Inflammatory macrophage treated with lipopolysaccharide for 4 hours (primary cell): ENCODE data around the gene SLC10A3.

Experiments used
- DNase-seq: peaks from one replicate; pipeline ENCODE4 v3.0.0-alpha.2; 2020

Gene SLC10A3

DNA sequence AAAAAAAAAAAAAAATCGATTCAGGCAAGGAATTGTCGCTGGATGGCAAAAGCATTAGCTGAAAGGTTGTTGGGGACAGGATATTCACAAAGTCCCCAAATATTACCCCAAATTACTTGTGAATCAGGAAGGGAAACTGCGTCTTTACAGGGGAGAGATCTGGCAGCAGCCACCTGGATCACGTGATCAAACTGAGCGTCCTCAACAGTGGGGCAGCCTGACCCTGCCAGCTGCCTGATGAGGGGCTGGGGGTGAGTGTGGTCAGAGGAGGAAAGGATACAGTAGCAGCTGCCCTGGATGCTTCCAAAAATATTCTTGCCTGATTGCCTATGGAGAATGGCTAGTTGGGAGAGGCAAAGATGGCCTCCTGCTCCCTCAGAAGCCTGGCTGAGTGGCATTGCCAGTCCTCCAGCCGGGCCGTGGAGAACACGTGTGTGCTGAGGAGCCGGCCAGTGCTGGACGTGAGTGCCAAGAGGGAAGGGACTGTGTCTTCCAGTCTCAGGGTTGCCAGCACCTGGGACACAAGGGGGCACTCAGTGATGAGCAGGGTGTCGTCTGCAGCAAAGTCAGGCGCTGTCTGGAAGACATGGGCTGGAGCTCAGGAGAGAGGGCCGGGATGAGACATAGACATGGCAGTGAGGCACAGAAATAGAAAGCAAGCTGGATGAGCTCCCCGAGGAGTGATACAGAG, 8.4 kb downstream of the SLC10A3 start:
- no peak for DNase-seq

DNA sequence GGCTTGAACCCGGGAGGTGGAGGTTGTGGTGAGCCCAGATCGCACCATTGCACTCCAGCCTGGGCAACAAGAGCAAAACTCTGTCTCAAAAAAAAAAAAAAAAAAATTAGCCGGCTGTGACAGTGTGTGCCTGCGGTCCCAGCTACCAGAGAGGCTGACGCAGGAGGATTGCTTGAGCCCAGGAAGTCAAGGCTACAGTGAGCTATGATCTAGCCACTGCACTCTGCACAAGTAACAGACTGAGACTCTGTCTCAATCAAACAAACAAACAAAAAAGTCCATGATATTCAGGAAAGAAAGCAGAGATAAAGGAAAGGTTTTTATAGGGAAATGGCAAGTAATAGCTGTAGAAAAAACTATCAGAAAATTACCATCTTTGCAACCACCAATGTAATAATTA, 9.2 kb downstream of the SLC10A3 start:
- no peak for DNase-seq

DNA sequence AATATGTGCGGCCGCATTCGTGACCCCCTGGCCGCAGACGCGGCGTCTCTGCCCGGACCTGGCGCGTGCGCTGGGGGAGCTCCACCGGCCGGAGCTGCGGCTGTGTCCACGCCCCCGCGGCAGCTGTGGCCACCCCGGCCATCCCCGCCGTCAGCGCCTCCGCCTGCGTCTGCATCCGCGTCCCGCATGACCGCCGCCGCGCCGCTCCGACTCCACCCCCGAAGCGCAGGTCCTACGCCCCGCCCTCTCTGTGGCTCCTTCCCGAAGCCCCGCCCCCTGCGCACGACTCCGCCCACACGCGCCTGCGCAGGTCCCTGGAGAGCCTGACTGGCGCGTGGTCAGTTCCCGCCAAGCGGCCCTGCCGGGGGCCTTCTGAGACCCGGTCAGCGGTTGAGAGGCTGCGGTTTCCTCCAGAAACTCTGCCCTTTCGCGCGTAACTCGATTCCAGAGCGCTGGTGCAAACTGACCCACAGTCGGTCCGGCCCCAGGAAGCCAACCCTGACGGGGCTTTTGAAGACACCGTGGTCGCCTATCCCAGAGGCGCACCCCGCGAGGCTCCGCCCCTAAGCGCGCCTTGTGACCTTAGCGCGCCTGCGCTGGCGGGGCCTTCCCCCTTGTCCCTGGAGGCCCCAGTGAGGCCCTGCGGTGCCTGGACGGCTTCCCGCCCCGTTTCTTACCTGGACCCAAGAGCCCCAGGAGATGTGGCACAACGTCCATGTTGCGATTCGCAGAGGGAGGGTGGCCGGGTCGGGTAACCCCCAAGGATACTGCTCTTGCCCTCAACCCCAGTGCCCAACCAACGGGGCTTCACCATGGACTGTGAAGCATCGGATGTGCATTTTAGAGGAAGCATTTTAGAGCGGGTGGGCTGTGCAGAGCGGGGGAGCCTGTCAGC, 11.5 kb downstream of the SLC10A3 start, which contains the start of gene LAGE3:
TSS of gene LAGE3 (minus strand) at position 554 of the 895 bp plus-strand sequence. CDS start at position 188, 366 bp downstream.
- peak; percentile 91 for DNase-seq

DNA sequence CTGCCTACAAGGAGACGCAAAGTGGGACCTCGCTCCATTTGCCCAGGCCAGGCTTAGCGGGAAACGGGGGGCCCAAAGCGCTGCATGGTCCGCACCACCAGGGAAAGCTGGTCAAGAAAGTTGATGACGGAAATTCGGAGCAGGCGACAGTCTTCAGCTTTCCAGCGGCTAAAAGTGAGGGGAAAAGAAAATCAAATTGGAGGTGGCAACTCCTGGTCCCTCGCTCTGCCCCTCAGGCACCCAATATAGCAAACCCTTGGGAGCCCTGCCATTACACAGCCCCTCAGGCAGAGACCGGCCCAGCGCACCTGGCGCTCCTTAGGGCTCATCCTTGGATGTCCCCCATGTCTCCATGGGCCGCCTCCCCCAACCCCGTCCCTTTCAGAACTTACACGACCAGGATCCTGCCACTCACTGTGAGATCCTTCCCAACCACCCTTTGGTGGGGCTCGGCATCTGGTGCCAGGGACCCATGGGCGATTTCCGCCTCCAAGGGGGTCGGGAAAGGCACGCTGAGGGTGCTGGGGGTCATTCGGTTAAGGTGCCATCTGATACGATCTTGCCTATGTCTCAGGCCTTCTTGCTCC, 12.4 kb downstream of the SLC10A3 start:
- no peak for DNase-seq

DNA sequence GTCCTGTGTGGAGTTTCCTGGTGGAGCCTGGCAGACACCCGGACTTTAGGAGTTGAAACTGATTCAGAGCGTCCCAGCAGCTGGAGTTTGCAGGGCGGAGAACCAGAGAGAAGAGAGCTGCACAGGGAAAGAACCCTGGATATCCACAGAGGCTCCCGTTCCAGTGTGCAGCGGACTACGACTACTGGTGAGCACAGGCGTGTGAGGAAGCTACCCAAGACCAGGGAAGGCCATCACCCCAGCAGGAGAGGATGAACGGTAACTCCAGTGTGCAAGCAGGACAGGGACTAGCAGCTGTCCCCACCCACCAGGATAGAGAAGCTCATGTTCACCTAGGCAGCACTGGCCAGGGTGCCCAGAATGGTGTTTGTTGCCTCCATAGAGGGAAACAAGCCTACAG, 13.6 kb downstream of the SLC10A3 start:
- DNase-seq, result no peak

DNA sequence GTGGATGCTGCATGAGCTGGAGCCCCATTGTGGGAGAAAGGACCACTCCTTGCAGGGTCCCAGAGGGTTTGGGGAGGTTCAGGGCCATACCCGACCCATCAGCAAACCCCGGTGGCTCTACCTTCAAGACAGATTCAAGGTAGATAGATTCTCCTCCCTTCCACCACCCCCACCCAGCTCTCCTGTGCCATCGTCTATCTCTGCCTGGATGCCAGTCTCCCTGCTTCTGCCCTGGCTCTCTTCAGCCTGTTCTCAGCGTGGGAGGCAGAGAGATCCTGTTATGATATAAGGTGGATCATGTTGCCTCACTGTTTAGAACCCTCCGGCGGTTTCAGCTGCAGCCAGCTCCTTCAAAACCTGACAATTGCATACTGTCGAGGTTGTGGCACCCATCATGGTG, 16.7 kb downstream of the SLC10A3 start:
- no peak for DNase-seq

DNA sequence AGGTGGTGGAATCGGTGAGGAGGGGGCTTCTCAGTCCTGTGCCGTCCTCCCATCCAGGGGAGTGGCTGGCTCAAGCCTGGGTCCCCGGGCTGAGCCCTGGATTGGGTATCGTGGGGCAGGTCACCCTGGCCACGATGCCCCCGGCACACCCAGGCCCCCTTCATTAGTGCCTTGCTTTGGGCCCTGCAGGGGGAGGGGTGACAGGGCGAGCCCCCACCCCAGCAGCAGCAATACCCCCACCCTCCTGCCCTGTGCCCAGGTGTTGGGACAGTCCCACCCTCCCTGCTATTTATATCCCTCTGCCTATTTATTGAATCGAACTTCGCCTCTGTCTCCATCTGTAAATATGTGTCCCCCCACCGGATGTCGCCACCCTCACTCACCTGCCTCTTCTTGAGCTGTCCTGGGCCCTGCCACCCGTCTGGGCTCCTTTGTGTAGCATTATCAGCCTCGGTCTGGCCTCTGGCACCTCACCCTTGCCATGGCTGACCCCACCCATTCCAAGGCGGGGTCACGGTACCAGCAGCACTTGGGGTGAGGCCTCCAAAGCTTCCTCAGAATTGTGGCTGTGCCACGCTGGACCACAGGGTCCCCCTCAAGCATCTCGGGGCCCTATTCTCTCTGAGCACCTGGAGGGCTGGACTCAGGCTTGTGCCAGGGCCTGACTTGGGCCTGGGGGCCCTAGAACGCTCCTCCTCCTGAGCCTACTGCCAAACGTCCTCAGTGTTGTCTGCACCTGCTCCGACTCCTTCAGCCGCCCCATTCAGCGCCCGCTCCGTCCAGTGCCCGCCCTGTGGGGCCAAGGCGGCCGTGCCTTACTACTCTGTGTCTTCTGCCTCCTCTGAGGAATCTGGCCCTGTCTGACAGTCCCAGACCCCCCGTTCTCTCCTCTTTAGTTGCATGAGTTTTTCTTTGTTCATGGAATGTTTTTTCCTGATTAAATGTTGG, 17.5 kb downstream of the SLC10A3 start:
- no peak for DNase-seq

DNA sequence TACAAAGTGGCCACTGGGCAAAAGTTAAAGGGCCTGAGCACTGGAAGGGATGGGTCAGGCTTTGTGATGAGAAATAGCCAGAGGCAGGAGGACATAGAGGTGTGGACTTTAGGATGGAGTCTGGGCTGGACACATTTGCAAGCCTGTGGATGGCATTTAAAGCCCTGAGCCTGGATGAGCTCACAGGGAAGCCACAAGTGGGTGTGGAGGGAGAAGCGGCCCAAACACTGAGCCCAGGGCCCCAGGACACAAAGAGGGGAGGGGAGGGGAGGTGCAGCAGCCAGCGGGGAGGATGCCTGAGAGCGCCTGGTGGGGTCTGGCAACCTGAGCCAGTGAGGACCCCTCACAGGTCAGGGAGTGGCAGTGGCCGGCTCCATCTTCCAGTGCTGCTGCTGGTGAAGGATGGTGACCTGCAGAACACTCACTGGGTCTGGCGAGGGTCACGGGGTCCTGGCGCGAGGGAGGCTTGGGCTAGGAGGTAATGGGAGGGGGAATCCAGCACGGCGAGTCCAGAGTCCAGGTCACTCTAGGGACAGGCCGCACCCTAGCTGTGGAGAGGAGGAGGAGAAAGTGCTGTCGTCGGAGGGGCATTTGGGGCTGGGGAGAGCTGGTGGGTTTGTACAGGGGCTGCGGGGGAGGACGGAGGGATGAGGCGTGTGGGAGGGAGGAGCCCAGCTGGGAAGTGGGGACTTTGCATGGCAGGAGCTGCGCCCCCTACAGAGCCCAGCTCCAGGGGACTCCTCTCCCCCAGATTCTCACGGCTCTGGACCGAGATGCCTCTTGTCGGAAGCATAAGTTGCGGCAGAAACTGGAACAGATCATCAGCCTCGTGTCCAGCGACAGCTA, 18.4 kb downstream of the SLC10A3 start:
- no peak for DNase-seq

DNA sequence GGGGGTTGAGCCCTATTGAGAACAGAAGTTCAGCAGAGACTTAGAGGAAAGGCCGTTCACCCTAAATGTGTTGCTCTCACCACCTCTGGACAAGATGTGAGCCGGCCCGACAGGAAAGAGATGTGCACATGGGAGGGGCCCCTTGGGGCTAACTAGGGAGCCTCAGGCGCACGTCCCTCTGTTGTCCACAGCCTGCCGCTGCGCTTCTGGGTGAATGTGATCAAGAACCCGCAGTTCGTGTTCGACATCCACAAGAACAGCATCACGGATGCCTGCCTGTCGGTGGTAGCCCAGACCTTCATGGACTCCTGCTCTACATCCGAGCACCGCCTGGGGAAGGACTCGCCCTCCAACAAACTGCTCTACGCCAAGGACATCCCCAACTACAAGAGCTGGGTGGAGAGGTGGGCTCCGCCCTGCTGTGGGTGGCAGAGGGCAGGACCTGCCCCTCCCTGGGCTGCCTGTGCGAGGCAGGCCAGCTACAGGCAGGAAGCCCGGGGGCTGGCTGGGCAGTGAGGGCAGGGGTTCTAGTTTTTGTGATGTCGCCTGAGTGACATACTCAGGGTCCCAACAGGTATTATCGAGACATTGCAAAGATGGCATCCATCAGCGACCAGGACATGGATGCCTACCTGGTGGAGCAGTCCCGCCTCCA, 19.4 kb downstream of the SLC10A3 start:
- DNase-seq, result no peak

DNA sequence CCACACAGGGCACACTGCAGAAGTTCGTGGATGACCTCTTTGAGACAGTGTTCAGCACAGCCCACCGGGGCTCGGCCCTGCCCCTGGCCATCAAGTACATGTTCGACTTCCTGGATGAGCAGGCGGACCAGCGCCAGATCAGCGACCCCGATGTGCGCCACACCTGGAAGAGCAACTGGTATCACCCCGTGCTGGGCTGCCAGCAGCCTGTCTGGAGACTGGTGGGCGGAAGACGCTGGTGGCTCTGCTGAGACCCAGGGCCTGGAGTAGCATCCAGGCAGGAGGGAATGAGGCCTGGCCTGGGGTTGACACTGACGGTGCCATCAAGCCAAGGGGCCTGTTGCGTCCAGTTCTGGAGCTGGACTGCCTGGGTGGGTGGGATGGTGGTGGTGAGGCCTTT, 20.0 kb downstream of the SLC10A3 start:
- no peak for DNase-seq

DNA sequence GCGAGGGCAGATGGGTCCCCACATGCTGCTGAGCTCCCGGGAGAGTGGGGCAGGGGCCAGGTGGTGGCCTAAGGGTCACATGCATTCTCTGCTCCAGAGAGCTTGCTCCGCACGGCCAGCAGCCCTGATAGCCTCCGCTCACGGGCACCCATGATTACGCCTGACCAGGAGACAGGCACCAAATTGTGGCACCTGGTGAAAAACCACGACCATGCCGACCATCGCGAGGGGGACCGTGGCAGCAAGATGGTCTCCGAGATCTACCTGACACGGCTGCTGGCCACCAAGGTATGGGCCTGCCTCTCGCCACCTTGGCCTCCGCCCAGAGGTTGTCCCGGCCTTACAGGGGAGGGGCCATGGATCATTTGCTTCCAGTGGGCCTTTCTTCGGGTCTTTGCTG, 20.5 kb downstream of the SLC10A3 start:
- no peak for DNase-seq

DNA sequence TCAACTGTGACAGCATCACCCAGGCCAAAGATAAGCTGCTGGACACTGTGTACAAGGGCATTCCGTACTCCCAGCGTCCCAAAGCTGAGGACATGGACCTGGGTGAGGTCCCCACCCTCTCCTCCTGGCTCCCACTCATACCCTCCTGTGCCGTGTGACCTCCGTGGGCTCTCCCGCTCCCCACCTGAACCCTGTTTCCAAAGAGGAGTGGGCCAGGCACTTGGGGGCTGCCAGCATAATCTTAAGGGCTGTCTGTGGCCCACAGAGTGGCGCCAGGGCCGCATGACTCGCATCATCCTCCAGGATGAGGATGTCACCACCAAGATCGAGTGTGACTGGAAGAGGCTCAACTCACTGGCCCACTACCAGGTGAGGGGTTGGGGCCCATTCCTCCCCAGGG, 21.3 kb downstream of the SLC10A3 start:
- DNase-seq, result no peak

DNA sequence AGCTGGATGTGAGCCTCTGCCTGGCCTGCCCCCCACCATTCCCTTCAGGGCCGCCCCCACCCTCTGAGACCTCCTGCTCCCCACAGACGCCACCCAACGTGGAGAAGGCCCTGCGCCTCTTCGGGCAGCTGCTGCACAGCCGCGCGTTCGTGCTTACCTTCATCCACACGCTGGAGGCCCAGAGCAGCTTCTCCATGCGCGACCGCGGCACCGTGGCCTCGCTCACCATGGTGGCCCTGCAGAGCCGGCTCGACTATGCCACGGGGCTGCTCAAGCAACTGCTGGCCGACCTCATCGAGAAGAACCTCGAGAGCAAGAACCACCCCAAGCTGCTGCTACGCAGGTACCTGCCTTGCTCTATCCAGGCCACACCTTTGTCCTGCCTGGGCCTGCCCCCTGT, 22.2 kb downstream of the SLC10A3 start:
- DNase-seq, result no peak

DNA sequence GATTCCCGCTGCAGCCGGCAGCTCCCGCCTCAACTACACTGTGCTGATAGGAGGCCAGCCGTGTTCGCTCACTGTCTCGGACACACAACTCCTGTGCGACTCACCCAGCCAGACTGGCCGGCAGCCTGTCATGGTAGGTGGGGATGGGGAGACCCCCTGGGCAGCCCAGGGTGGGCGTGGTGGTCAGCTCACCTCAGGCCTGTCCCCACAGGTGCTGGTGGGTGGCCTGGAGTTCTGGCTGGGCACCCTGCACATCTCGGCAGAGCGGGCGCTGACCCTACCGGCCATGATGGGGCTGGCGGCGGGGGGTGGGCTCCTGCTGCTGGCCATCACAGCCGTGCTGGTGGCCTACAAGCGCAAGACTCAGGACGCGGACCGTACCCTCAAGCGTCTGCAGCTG, 22.9 kb downstream of the SLC10A3 start:
- DNase-seq, result no peak

DNA sequence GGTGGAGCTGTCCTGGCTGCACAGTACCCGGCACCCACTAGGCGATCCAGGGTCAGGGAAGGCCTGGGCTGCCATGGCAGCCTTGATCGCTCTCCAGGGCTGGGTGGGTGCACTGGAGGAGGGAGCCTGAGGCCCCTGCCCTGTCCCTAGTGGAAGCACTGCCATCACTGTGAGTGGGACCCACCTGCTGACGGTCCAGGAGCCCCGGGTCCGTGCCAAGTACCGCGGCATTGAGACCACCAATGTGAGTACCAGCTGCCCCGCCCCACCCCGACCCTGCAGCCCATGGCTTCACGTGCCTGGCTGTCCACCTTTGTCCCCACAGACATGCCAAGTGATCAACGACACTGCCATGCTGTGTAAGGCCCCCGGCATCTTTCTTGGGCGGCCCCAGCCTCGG, 23.5 kb downstream of the SLC10A3 start:
- DNase-seq, result no peak

DNA sequence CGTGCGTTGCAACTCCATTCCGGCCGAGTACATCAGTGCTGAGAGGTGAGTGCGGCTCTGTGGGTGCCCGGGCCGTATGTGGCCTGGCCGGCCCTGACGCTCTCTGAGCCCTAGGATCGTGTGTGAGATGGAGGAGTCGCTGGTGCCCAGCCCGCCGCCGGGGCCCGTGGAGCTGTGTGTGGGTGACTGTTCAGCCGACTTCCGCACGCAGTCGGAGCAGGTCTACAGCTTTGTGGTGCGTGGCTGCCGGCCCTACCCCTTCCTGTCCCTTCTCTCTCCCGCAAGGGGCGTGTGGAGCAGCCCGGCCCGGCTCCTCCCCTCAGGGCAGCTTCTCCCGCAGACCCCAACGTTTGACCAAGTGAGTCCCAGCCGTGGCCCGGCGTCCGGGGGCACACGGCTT, 24.4 kb downstream of the SLC10A3 start:
- DNase-seq, result no peak

DNA sequence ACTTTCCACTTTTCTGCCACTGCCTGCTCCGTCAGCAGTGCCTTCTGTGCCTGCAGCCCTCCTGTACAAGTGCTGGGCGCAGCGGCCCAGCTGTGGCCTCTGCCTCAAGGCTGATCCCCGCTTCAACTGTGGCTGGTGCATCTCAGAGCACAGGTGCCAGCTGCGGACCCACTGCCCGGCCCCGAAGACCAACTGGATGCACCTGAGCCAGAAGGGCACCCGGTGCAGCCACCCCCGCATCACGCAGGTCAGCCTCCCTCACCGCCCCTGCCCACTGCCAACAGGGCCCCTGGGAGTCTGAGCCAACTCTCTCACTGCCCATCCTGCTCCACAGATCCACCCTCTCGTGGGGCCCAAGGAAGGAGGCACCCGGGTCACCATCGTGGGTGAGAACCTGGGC, 24.8 kb downstream of the SLC10A3 start:
- DNase-seq, result no peak

DNA sequence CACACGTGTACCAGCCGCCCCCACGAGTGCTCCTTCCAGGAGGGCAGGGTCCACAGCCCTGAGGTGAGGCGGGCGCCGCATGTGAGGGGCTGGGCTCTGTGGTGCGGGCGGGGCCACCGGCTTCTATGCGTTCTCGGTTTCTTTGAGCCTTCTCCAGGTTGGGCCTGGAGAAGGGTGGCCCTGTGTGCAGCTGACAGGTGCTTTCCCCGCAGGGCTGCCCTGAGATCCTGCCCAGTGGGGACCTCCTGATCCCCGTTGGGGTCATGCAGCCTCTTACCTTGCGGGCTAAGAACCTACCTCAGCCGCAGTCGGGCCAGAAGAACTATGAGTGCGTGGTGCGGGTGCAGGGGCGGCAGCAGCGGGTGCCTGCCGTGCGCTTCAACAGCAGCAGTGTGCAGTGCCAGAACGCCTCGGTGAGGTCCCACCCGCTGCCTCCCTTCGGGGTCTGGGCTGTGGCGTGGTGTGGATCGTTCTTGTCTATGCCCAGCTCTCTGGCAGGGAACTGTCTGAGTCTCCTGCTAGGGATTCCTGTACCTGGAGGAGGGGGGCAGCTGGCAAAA, 25.5 kb downstream of the SLC10A3 start:
- DNase-seq, result no peak

DNA sequence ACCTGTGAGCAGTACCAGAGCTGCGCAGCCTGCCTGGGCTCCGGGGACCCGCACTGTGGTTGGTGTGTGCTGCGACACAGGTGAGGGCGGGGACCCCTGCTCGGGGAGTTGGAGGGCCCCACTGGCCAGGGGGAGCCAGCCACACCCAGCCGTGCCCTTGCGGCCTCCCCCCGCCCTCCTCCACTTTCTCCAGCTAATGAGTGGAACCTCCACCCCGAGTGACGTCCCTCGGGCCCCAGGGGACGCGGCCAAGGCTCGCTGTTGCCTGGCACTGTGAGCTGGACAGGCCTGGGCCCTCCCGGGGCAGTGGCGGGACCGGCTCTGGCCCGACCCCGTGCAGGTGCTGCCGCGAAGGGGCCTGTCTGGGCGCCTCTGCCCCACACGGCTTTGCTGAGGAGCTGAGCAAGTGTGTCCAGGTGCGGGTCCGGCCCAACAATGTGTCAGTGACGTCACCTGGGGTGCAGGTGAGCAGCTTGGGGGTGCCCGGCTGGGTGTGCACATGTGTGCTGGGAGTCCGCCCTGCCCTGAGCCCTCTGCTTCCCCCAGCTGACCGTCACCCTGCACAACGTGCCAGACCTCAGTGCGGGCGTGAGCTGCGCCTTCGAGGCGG, 26.7 kb downstream of the SLC10A3 start:
- DNase-seq, result no peak

DNA sequence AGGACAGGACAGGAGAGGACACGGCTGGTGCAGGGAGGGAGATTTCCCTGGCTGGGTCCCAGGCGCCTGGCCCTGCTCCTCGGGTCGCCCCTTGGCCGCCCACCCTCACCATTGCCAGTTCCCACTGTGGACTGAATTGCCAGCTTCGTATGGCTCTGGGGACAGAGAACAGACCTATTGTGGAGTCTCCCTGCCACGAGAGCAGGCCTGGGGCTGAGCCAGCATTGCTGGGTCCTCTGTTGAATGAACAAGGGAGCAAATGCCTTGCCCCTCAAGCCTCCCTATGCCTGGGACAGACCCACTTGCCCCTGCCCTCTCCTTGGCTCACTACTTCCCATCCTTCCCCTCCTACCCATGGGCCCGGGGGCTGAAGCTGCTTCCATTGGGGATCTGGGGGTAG, 28.0 kb downstream of the SLC10A3 start:
- no peak for DNase-seq
